GM10266 (cell line): ENCODE measurements around the gene C1QTNF8.

Experiments
- DNase-seq: peaks from one replicate; pipeline ENCODE4 v3.0.0; 2012; ENCODE audit errors: extremely low spot score
- TF ChIP-seq, protein P1 (sequence below): IDR thresholded peaks from 2 replicates; pipeline ENCODE4 v1.5.1; 2012; ENCODE audit warnings: mild to moderate bottlenecking, low read depth; ENCODE audit not compliant: control insufficient read depth, insufficient read depth; ENCODE audit errors: missing control alignments

The C1QTNF8 gene

GRCh38 chr16:1059310-1059709, 36.7 kb downstream of the C1QTNF8 start:
- TF ChIP-seq, protein P1, sequence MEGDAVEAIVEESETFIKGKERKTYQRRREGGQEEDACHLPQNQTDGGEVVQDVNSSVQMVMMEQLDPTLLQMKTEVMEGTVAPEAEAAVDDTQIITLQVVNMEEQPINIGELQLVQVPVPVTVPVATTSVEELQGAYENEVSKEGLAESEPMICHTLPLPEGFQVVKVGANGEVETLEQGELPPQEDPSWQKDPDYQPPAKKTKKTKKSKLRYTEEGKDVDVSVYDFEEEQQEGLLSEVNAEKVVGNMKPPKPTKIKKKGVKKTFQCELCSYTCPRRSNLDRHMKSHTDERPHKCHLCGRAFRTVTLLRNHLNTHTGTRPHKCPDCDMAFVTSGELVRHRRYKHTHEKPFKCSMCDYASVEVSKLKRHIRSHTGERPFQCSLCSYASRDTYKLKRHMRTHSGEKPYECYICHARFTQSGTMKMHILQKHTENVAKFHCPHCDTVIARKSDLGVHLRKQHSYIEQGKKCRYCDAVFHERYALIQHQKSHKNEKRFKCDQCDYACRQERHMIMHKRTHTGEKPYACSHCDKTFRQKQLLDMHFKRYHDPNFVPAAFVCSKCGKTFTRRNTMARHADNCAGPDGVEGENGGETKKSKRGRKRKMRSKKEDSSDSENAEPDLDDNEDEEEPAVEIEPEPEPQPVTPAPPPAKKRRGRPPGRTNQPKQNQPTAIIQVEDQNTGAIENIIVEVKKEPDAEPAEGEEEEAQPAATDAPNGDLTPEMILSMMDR = no peak

DNA sequence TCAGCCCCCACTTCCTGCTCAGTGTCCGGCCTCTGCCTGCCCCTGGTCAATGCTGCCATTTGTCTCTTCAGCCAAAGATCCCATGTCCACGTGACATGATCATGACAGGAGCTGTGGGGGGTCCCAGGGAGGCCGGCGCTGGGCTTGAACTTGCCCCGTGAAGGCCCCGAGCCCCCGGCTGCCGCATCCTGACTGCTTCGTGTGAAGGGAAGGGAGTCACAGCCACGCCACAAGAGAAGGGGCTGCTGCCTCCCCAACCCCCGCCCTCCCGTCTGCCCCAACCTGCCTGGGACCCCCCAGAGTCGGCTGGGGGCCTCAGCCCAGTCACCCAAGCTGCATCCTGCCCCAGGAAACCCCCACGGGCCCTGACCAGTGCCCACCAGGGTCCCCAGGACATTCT, 37.8 kb downstream of the C1QTNF8 start:
- no peak for DNase-seq
- TF ChIP-seq, protein P1 = no peak

More at GRCh38 chr16:1059310-1059709, 36.7 kb downstream of the C1QTNF8 start:
- DNase-seq = no peak

GRCh38 chr16:1057252-1057932, 38.7 kb downstream of the C1QTNF8 start:
- DNase-seq = peak; percentile 80
- TF ChIP-seq, protein P1 = peak; percentile 76

DNA sequence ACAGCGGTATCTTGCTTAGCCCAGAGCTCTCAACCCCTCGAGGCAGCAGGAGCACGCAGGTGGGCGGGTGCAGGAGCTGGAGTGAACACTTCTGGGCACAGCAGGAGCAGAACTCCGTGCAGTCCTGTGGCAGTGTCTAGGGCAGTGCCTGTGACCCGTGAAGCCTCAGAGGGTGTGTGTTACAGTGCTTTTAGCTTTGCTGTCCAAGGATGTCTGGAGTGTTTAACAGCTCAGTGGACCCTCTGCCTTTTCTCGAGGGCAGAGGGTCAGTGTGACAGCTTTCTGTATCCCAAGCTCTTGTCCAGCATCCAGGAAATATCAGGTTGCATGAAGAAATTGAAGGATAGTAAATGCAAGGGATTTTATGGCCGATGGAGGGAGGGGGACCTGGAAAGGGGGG, 39.8 kb downstream of the C1QTNF8 start:
- no peak for DNase-seq
- TF ChIP-seq, protein P1 = no peak

GRCh38 chr16:1055557-1055924, 40.5 kb downstream of the C1QTNF8 start:
- no peak for DNase-seq
- TF ChIP-seq, protein P1 = no peak

- TF ChIP-seq, protein P1 = peak; percentile 73
- DNase-seq = peak; percentile 81
Measured at GRCh38 chr16:1054660-1055556, 41.1 kb downstream of the C1QTNF8 start.
